Measurements from ENCODE around the gene LETM1.

LETM1 gene

DNA sequence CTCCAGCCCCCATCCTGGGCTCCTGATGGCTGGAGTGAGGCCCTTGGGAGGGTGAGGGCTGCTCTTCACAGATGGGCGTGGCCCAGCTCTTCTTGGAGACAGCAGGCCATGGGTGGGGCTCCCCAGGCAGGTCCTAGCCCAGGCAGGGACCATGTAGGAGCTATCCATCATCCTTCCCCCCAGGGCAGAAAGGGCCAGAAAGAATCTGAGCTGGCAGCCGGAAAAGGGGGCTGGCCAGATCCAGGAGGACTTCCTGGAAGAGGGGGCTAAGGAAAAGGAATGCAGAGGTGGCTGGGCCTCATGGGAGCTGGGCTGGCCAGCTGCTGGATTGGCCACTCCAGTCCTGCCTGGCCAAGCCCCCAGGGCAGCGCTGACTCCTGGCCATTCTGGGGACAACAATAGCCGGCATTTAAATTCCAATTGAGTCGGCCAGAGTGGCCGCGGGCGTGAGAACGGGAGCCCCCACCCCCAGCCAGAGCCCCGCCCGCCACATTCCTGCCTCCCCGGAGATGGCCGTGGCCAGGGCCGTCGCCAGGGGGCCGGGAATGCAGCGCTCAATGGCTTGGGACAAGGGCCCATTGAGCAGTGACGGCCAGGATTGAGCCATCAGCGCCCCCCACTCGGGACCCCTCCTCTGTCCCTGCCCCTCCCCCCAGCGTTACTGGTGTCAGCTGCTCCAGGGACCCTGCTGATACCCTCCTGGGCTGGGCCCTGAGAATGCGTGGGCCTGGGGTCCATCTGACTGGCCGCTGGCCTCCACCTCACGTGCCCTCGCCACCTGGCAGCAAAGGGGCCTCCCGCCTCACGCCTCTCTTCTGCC is 77.9 kb downstream of the LETM1 start:
- peak; percentile 24 for DNase-seq (ENCODE audit: low spot score)

DNA sequence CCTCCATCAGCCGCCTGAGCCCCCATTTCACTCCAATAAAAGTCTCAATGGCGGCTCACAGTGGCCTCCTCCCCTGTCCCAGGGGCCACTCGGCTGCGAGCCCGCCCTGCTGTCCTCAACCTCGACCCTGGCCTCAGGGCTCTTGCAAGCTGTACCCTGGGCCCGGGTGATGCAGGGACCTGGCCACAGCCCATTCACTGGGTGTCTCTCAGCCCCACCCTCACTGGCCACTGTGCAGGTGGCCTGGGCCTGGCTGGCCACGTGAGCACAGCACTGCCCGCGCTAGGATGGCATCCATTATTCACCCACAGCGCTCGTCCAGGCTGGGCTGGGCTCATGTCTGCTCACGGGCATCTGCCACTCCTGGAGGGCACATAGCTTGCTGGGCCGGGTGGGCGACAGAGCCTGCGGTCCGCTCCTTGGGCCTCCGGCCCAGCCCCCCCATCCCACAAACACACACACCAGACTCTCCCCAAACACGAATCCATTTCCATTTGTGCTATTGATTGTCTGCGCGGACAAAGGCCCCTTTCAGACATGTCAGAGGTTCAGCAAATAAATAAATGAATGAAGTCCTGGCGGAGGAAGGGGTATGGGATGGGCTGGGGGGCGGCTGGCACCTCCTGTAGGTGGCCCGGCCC is 79.3 kb downstream of the LETM1 start:
- DNase-seq (ENCODE audit: low spot score) = no peak

DNA sequence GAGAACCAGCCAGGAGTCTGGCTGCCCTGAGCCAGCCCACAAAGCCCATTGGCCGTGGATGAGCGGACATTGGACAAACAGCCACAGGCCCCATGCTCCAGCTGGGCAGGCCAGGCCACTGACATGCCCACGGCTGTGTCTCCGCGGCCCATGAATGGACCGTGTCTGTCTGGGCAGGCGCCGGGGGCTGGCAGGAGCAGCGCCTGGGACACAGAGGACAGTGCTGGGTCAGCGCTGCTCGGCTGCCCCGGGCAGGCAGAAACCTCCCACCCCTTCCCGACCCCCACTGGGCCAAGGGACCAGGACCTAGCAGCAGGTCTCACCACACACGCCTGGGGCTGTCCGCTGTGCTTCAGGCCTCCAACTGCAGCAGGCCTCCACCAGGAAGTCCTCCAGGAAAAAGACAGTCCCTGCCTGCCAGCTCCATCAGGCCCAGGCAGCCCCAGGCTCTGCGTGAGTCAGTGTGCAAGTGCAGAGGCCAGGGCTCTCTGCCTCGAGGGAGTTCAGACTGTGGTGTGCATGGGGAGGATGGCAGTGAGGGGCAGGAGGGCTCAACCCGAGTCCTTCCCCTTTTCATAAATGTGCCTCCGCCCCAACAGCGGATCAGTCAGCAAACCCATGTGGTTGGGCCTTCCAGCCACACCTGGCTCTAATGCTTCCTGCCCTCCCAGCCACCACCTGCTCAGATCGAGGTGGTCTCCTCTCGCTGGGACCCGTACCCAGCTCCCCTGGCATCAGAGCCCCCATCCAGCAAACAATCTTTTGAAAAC is 80.0 kb downstream of the LETM1 start:
- no peak for DNase-seq (ENCODE audit: low spot score)

DNA sequence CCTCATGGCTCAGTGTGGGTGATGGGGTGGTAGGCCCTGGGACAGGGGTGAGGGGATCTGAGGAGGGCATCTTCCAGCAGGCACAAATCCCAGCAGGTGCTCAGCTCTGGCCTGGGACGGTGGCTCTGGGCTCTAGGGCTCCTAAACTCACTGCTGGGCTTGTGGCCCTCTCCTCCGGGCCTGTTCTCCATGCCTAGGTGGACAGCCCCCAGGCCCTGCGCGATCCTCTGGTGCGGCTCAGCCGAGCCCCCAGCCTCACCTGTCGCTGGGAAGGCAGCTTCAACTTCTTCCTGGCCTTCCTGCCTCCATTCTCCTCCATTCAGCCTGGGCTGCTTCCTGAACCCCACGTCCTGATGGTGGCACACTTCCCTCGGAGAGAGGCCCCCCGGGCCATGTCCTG is 82.2 kb downstream of the LETM1 start:
- no peak for DNase-seq (ENCODE audit: low spot score)

DNA sequence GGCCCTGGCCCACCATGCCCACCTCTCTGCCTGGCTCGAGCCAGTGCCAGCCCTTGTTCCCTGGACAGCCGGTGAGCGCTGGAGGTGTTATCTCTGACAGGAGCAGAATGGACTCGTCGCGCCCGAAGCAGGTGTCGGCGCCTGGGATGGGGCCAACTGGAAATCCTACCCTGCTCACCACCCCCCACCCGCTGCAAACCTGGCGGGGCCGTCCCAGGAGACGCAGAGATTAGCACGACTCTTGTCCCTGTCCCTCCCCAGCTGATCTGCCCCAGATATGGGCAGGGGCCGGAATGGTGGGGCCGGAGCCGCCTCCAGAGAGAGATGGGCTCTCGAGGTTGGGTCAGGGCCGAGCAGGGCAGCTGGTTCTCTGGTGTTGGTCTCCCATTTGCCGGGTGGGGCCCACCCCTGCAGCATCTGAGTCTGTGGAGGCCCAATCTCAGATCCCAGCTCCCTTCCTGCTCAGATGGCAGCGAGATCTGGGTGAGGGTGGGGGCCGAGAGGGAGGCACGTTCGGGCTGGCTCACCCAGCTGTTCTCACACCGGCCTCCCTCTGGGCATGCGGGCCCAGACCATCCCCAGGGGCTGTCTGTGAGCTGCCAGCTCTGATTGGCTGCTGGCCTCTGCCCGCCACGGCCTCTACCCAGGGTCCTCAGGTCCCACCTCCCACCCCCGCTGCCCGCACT is 83.0 kb downstream of the LETM1 start:
- DNase-seq (ENCODE audit: low spot score) = no peak

DNA sequence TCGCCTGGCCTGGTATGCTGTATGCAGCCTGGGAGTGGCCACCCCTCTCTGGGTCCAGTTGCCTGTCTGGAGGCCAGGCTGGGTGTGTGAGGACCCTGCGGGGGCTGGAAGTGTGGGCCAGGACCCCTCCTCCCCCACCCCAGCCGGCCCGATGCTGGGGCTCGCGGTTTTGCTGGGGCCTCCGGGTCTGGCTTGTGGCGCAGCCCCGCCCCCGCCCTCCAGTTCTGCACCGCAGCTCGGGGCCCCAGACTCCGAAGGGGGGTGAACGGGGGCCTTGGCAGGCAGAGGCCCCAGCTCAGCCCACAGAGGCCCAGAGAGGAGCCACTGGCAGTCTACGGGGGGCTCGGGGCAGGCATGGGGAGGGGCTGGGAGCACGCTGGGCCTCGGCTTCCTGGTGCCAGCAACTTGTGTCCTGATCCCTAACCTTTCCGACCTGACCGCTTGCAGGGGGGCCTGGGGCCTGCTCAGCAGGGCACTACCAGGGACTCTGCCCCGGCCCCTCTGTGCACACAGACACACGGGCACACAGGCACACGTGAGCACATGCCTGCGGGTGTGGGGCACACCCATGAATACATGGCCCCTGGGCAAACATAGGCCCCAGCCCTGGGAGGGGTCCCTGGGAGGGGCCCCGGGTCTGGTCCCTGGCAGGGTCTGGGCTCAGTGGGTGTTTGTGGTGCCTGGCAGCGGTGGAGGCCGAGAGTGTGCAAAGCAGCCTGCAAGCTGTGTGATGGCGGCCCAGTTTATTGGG is 84.2 kb downstream of the LETM1 start:
- no peak for DNase-seq (ENCODE audit: low spot score)

DNA sequence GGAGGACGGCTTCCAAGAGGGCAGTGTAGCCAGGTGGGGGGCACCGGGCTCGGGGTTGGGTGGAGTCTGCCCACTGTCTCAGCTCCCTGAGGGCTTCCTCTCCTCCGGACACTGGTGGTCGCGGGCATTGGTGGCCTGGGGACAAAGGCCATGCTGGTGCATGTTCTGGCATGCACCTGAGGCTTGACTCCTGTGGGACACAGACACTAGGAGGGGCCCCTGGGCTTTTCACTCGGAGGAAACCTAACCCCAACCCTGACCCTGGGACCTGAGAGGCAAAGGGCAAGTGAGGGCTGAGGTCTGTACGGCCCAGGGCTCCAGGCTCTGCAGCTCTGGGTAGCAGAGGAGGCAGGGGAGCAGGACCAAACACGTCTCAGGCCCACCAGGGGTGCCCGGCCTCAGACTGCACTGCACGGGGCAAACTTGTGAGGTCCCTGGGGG is 85.1 kb downstream of the LETM1 start:
- no peak for DNase-seq (ENCODE audit: low spot score)

DNA sequence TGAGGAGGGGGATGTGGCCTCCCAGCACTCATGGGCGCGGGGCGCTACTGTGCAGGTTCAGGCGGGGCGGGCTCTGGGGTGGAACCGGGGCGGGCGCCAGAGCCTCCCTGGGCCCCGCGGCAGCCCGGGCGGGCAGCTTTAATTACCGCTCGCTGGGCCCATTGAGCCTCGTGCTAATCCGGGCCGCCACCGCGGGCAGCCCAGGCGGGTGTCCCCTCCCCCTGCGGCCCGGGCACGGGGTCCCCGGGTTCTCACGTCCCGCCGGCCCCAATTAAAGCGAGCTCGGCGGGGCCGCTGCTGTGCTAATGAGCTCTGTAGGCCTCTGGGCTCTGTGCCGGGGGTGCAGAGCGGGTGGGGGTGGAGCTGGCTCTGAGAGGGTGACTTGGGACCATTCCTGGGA is 85.7 kb downstream of the LETM1 start:
- no peak for DNase-seq (ENCODE audit: low spot score)

DNA sequence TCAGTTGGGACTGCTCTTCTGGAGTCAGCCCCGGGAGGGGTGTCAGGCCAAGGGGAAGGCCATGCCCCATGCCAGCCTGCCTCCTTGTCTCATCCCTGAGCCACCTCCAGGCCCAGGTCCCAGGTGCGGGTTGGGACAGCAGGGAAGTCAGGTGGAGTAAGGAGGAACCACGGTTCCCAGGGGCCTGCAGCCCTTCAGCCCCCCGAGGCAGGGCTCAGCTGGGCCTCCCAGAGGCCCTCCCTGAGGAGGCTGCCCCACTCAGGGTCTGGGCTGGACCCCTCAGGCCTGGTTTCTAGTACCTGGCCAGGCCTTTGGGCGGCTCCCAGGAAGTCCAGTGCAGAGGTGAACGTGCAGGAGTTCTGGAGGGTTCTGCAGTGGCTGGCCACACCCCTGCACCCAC is 86.3 kb downstream of the LETM1 start:
- DNase-seq (ENCODE audit: low spot score) = no peak

DNA sequence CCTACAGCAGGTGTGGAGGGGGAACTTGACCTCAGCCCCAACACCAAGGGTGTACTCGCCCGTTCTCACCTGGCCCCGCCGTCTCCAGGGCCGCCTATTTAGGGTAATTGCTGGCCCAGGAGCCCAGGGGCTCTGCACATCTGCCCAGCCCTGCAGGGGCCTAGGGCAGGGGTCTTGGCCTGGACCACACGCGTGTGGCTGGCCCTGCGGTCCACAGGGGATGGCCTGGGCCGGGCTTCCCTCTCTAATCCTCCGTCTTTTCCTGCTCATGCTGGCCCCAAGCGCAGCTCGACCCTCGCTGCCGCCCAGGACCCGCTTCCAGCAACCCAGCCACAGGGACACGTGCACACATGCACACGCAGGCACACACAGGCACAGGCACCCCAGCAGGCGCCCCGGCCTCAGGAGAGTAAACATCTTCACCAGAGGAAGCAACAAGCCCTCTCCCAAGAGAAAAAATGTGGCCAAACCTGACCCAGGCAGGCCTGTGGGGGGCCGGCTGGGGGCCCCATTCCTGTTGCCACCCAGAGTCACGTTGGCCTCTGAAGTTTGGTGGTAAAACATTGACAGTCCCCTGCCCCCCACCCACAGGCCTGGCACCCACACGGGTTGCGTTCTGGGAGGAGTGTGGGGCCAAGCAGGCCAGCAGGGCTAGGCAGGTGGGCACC is 87.5 kb downstream of the LETM1 start:
- DNase-seq (ENCODE audit: low spot score) = no peak

DNA sequence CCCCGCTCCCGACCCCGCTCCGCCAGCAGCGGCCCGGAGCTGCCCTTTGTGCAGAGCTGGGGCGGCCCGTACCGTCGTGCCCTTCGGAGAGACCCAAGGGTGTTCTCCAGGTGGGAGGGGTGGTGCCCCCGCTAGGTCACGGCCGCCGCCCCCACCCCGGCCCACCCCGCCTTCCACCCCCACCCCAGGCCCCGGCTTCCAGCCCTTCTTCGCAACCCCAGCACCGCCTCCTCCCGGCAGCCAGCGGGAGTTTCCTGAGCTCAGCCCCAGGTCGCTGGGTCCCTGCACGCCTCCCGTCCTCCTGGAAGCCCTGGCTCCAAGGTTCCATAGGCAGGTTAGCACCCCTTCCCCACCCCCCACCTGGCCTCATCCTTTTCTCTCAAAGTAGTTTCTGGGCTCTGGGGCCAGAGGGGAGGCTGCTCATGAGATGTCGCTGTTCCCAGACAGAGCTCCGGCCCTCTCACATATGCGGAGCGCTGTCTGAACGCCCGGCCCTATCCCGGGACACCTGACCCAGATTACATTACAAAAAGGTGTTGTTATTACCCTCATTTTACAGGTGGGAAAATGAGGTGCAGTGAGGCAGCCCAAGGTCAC is 88.1 kb downstream of the LETM1 start:
- no peak for DNase-seq (ENCODE audit: low spot score)

DNA sequence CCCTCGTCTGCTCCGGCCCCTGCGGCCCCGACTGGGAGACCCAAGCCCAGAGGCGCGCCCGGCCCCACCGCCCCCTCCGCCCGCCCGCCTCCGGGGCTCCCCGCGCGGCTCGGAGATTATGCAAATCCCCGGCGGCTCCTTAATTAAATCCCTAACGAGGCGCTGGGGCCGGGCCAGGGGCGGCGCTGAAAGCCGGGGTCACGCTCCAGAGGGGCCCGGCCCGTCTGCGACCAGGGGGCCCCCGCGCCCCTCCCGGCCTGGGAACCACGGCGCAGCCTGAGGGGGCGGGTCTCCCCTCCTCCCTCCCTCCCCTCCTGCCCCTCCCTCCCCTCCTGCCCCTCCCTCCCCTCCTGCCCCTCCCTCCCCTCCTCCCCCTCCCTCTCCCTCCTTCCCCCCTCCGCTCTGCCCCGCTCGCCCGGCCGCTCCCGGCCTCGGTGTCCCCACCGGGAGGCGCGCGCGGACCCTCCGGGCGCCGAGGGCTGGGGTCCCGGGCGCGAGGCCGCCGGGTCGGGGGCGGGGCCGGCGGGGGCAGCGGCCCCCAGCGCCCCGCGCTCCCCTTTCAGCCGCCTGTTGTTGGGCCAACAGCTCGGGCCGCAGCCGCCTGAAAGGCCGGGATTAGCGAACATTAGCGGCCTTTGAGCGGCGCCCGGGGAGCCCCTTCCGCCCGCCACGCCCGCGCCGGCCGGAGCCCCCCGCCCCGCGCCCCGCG is 88.7 kb downstream of the LETM1 start:
- no peak for DNase-seq (ENCODE audit: low spot score)

DNA sequence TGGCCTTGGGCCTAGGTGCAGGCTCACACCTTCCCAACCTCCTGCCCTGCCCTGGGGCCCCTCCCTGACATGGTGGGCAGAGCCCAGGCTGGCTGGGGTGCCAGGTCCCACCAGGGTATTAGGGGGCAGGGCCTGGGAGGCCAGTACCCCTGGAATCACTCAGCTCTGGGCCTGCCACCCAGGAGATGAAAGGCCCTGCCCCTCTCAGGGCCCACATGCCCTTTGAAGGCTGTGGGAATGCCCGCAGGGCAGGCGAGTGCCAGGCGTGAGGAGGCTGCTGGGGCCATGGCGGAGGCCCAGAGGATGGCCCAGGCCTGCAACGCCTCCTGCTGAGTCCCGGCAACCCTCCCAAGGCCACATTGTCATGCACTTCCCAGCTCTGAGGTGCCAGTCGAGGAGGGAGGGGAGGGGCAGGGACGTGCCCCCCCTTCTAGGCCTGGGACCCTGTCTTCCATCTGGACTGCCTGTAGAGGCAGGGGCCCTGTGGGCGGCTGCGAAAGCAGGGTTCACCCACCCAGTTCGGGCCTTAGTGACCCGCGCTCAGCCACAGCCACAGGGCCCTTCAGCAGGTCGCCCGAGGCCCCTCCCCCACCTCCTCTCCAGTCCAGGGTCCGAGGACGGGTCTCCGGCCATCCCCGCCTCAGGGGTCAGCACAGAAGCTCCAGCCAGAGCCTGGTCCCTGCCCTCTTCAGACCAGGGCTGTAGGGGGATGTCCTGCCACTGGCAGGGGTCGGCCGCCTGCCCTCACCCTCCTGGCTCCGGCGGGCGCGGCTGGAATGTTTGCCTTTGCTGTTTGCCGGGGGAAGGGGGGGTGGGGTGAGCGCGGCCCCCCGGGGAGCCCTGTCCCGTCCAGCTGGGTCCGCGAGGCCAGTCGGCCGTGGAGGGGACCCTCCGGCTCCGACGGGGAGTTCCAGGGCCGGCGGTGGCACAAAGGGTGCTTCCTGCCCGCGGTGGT is 89.6 kb downstream of the LETM1 start:
- DNase-seq (ENCODE audit: low spot score) = no peak

DNA sequence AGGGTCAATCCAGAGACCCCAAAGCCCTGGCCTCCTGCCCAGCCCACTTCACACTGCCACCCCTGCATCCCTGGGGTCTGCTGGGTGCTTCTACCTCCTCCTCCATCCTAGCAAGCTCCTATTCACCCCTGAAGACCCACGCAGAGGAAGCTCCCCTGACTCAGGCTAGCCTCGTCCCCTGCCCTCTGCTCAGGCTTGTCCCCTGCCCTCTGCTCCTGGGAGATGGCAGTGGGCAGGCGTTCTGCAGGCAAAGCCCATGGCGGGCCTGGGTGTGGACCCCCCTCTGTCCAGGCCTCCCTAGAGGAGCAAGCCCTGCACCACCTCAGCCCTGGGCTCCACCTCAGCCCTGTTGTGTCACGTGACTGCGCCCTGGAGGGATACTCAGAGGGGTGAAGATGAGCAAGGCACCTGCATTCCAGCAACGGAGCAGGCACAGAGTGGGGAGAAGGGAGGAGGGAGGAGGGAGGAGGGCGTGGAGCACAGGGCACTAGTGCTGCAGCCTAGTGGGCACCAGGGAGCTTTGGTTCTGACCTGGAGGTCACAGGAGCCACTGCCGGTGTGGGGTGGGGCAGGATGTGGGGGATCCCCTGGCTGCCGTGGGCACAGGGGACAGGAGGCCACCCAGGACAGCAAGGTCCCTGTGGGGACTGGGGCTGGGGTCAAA is 90.4 kb downstream of the LETM1 start:
- no peak for DNase-seq (ENCODE audit: low spot score)

DNA sequence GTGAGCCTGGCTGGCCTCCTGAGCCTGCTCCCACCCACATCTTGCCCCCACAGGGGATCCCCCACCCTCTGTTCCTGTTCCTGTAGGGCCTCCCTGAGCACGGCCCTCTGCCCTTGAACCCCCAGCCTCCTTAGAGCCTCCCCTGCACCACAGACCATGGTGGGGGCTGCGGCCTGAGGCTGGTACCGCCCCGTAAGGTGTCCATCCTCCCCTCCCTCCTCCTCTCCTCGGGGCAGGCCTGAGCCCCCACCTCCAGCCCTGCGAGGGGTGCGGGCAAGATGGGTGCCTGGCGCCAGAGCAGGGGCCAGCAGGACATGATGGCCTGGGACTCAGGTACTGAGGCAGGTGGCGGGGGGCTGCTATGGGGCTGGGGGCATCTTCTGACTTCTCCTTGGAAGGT is 91.3 kb downstream of the LETM1 start:
- DNase-seq (ENCODE audit: low spot score) = no peak

DNA sequence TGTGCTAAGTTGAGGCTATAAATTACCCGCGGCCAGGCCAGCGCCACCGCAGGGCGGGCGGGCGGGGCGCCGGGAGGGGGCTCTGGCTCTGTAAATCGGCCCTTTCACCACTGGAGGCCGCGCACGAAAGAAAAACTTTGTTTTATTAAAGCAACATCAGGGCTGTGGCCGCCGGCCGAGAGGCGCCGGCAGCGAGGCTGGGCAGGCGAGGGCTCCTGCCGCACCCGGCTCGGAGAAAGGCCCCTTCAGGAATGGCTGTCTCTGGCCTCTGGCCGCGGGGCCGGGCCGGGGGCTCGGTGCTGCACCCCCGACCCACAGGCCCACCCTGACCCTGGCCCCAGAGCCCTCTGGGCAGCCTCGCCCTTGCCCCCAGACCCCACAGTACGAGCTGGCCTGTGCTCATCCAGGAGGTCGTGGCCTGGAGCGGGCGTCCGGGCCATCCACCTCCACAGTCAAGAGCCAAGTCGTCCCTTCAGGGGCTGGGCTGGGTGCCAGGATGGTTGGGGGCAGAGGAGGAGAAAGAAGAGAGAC is 92.3 kb downstream of the LETM1 start:
- no peak for DNase-seq (ENCODE audit: low spot score)

DNA sequence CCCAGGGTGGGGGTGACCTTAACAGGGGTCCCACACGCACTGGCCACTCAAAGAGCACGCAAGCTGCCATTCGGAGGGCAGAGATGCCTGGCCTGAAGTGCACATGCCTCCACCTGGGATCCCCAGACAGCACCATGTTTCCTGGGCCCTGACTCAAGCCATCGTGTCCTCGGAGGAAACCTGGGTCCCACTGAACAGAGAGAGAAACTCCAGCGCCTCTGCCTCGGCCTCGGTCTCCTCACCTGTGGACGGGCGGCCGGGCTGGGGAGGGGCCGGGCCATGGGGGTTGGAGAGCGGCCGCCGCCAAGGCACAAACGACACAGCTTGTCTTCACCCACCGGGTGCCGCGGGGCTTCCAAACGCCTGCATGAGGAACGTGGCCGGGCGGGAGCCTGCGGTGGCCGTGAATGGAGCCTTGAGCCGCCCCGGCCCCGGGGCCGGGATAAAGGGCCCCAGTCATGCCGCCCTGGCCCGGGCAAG is 92.8 kb downstream of the LETM1 start:
- DNase-seq (ENCODE audit: low spot score) = no peak

Data from hematopoietic multipotent progenitor cell treated with erythropoietin and hydrocortisone succinate and interleukin-3 and kit ligand, for 17 days (in vitro differentiated cells).